Panc1 (cell line): ENCODE results near the gene MYBBP1A. TPM values are rescaled to one million over a fixed set of nuclear protein-coding genes. Genes with fewer than 3 reads are reported as not detected.

ENCODE experiments used
- ATAC-seq: fragments of 200-7000 bp; cut with Tn5 transposase; 2 replicates; pipeline ENCODE4 v1.9.1; 2020; ENCODE audit warnings: mild to moderate bottlenecking, moderate library complexity
- BruUV-seq: library from RNA; stranded (reverse); fragments of 400-500 nt; replicated peaks from 2 replicates; lab custom pipeline; 2021; lab: Mats Ljungman, UMichigan
- CTCF ChIA-PET: fragments of 300-600 bp; sonication (Branson Sonifier 250); formaldehyde crosslinking; loops from one replicate; lab custom pipeline; 2022; ENCODE audit warnings: antibody characterized with exemption; lab: Charles Lee
- POLR2A ChIA-PET: fragments of 300-600 bp; sonication (Branson Sonifier 250); formaldehyde crosslinking; loops from one replicate; lab custom pipeline; 2022; ENCODE audit warnings: antibody characterized with exemption; lab: Charles Lee
- DNase-seq: peaks from one replicate; pipeline ENCODE4 v3.0.0-alpha.2; 2010; ENCODE audit warnings: low read depth, low spot score
- H3K27ac ChIP-seq: 2 replicates; pipeline ENCODE4 v1.5.1; 2011; ENCODE audit warnings: mild to moderate bottlenecking, low read length, inconsistent platforms
- H3K27me3 ChIP-seq: fragments of 200-500 bp; sonication (Bioruptor generic); 2 replicates; pipeline ENCODE4 v1.6.0; 2014; ENCODE audit warnings: low read length, inconsistent platforms; ENCODE audit not compliant: control insufficient read depth, insufficient read depth
- H3K36me3 ChIP-seq: fragments of 200-500 bp; sonication (Bioruptor generic); 2 replicates; pipeline ENCODE4 v1.5.1; 2014; ENCODE audit warnings: inconsistent platforms, mild to moderate bottlenecking, low read length, moderate library complexity; ENCODE audit not compliant: control insufficient read depth, insufficient read depth
- H3K4me1 ChIP-seq: 2 replicates; pipeline ENCODE4 v1.5.1; 2011; ENCODE audit warnings: inconsistent platforms, mild to moderate bottlenecking, low read length, moderate library complexity; ENCODE audit not compliant: control insufficient read depth, insufficient read depth
- H3K4me3 ChIP-seq, 2 experiments: 2 replicates each; pipeline ENCODE4 v1.5.1; 2011 to 2012; ENCODE audit warnings: low read depth in 2 of 2, low read length in 2 of 2, mild to moderate bottlenecking in 2 of 2, inconsistent platforms in 1 of 2, moderate library complexity in 1 of 2
- H3K9me3 ChIP-seq: fragments of 200-500 bp; sonication (Bioruptor generic); 2 replicates; pipeline ENCODE4 v1.5.1; 2014; ENCODE audit warnings: low read depth, mild to moderate bottlenecking, inconsistent platforms, low read length, moderate library complexity; ENCODE audit not compliant: control insufficient read depth, insufficient read depth
- CTCF ChIP-seq: fragments of 450-650 bp; IDR thresholded peaks from 2 replicates; pipeline ENCODE4 v1.5.1; 2017; ENCODE audit warnings: mild to moderate bottlenecking
- POLR2AphosphoS5 ChIP-seq: IDR thresholded peaks from 2 replicates; pipeline ENCODE4 v1.6.1; 2012; ENCODE audit warnings: mild to moderate bottlenecking, low read depth, low read length, moderate library complexity
- REST ChIP-seq, 2 experiments: IDR thresholded peaks; 2 replicates each; pipeline ENCODE4 v1.6.1; 2011 to 2012; ENCODE audit warnings: low read depth in 2 of 2, control low read depth in 1 of 2, low read length in 1 of 2, mild to moderate bottlenecking in 1 of 2, moderate library complexity in 1 of 2; ENCODE audit not compliant: insufficient read depth in 1 of 2
- SIN3A ChIP-seq: IDR thresholded peaks from 2 replicates; pipeline ENCODE4 v1.6.1; 2012; ENCODE audit warnings: low read depth, mild to moderate bottlenecking, low read length, moderate library complexity, borderline replicate concordance; ENCODE audit not compliant: insufficient read depth
- TCF7L2 ChIP-seq: IDR thresholded peaks from 2 replicates; pipeline ENCODE4 v1.6.1; 2011; ENCODE audit warnings: mild to moderate bottlenecking, low read depth, low read length, inconsistent platforms
- in situ Hi-C: cut with HindIII; loops from 2 replicates; pipeline ENCODE4 v1.10.0; 2016; ENCODE audit warnings: low sequenced_read_pairs, low pct_unique_long_range_greater_than_20kb
- intact Hi-C: fragments of 100-400 bp; cut with micrococcal nuclease; formaldehyde crosslinking; loops from one replicate; pipeline ENCODE4 v1.10.0; 2022; ENCODE audit not compliant: unreplicated experiment
- total RNA-seq: library from RNA; stranded (reverse); gene quantifications from one replicate; pipeline ENCODE4 v1.2.1, GENCODE V29; 2021; ENCODE audit not compliant: unreplicated experiment

MYBBP1A gene
- total RNA-seq, 1 experiment from 2014 or later = 95.6 TPM

GRCh38 chr17:4573669-4574068 is 18.5 kb upstream of the MYBBP1A start:
- intact Hi-C loops = no loop called here

GRCh38 chr17:4573115-4573514 is 17.9 kb upstream of the MYBBP1A start:
- no peak for TF ChIP-seq REST (IDR thresholded peaks at IDR 0.05; ENCODE audit: insufficient read depth in 1 of 2, low read depth in 2 of 2, low read length in 1 of 2)
- no peak for TF ChIP-seq TCF7L2
- no peak for TF ChIP-seq CTCF
- TF ChIP-seq SIN3A = no peak
- TF ChIP-seq POLR2AphosphoS5 = no peak
- ATAC-seq (no peak), DNase-seq (no peak)
- intact Hi-C loops = no loop called here
- in situ Hi-C loops = no loop called here
- H3K36me3 ChIP-seq = no peaks in the 10 kb centered on the region
- POLR2A ChIA-PET = no interaction called here
- H3K27me3 ChIP-seq = no peaks in the 10 kb centered on the region
- no peak overlapping the region for H3K27ac ChIP-seq
- no TSS peak for BruUV-seq
- no peak overlapping the region for H3K4me3 ChIP-seq
- H3K9me3 ChIP-seq = no peaks in the 10 kb centered on the region
- H3K4me1 ChIP-seq = no peaks in the 10 kb centered on the region; the same call in 1 of the 2 replicates
- CTCF ChIA-PET = no interaction called here

More at GRCh38 chr17:4573669-4574068, 18.5 kb upstream of the MYBBP1A start:
- TF ChIP-seq CTCF (no peak), REST (IDR thresholded peaks at IDR 0.05; ENCODE audit: insufficient read depth in 1 of 2, low read depth in 2 of 2, low read length in 1 of 2) (no peak), TCF7L2 (no peak), SIN3A (no peak), POLR2AphosphoS5 (no peak)
- no peak overlapping the region for H3K27ac ChIP-seq
- ATAC-seq (peak; percentile 51), DNase-seq (no peak)
- no peak overlapping the region for H3K4me3 ChIP-seq
- CTCF ChIA-PET = no interaction called here
- in situ Hi-C loops = no loop called here
- H3K4me1 ChIP-seq = no peaks in the 10 kb centered on the region; the same call in 1 of the 2 replicates
- H3K9me3 ChIP-seq = no peaks in the 10 kb centered on the region
- no peaks in the 10 kb centered on the region for H3K27me3 ChIP-seq
- POLR2A ChIA-PET = no interaction called here
- no TSS peak for BruUV-seq
- no peaks in the 10 kb centered on the region for H3K36me3 ChIP-seq
